ENCODE measurements around the gene PITPNC1. TPM values are rescaled to one million over a fixed set of nuclear protein-coding genes. Genes with fewer than 3 reads are reported as not detected.
"Not testable (repeated sequence)": the region's sequence is repeated elsewhere in the genome, so short reads cannot be mapped to it uniquely, and the experiment has no call there.

PITPNC1 gene
- total RNA-seq, 2 experiments from 2014 or later = 44.9 to 67.6 TPM

DNA sequence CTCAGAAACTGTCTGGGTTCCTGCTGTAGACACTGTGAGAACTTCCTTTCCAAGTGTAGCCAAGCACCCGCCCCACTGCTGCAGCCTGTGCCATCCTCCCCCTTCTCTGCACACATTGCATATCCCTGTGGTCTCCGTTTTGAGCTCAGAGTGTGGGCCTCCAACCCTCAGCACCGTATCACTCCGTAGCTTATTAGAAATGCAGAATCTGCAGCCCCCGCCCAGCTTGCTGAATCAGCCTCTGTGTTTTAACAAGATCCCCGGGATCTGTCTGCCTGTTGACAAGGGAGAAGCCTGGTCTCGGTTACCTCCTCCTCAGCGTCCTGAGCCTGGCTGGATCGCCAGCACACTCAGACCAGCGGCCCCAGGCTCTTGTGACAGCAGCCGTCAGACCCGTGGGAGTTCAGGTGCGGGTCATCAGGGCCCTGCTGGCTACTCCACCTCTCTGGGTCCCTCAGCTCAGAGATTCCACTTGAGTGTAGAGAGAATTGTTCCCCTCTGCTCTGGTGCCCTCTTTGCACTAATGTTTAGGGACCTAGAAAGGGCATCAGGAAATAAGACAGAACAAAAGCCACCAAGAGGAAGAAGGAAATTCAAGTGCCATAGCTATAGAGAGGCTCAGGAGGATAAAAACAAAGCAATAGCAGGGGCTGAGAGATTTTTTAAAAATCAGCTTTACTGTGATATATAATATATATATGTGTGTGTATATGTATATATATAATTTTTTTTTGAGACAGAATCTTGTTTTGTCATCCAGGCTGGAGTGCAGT is 92.3 kb downstream of the PITPNC1 start:
- peak; percentile 88 for ATAC-seq
- Mint-ChIP-seq H3K4me1 (peaks cover 61% of the 10 kb centered on the region), H3K9me3 (ENCODE audit: low read depth) (peaks cover 4% of the 10 kb centered on the region), H3K27ac (peak overlapping the region; percentile 83), H3K27me3 (no peaks in the 10 kb centered on the region), H3K4me3 (peak overlapping the region; percentile 57), H3K36me3 (peaks cover 13% of the 10 kb centered on the region)
- CTCF ChIA-PET = interaction anchor here (0.9 to 1.7 kb wide), 10 partner anchors 9 to 133 kb away, joined by 3 to 11 read pairs (median 4); no protein-coding TSS in a partner anchor
- DNase-seq = peak; percentile 68

- peak overlapping the region; percentile 55 for H3K27ac Mint-ChIP-seq
Observed at GRCh38 chr17:67470163-67470562, 93.1 kb downstream of the PITPNC1 start.

DNA sequence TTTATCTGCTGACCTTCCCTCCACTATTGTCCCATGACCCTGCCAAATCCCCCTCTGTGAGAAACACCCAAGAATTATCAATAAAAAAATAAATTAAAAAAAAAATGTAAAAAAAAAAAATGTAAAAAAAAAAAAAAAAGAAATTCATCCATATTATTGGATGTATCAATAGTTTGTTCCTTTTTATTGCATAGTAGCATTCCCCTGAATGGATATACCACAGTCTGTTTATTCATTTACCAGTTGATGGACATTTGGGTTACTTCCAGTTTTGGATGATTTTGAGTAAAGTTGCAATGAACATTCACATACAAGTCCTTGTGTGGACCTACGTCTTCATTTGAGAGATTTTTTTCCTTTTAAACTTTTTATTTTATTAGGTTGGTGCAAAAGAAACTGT is 94.0 kb downstream of the PITPNC1 start:
- no peak for DNase-seq
- Mint-ChIP-seq H3K4me1 (peaks cover 66% of the 10 kb centered on the region), H3K4me3 (no peak overlapping the region), H3K36me3 (peaks cover 13% of the 10 kb centered on the region), H3K27me3 (no peaks in the 10 kb centered on the region), H3K9me3 (ENCODE audit: low read depth) (peaks cover 4% of the 10 kb centered on the region), H3K27ac (no peak overlapping the region)
- CTCF ChIA-PET = interaction anchor here (0.6 to 8.5 kb wide), 3 partner anchors 8 to 93 kb away, joined by 3 to 209 read pairs (median 4); partner anchors contain the start of gene PITPNC1
- no peak for ATAC-seq

More at GRCh38 chr17:67470163-67470562, 93.1 kb downstream of the PITPNC1 start:
- DNase-seq = peak; percentile 7
- CTCF ChIA-PET = interaction anchor here (0.9 to 1.7 kb wide), 10 partner anchors 8 to 132 kb away, joined by 3 to 11 read pairs (median 4); no protein-coding TSS in a partner anchor
- ATAC-seq = no peak
- H3K4me3 Mint-ChIP-seq = no peak overlapping the region
- H3K36me3 Mint-ChIP-seq = peaks cover 13% of the 10 kb centered on the region
- H3K9me3 Mint-ChIP-seq (ENCODE audit: low read depth) = peaks cover 4% of the 10 kb centered on the region
- no peaks in the 10 kb centered on the region for H3K27me3 Mint-ChIP-seq
- H3K4me1 Mint-ChIP-seq = peaks cover 62% of the 10 kb centered on the region

DNA sequence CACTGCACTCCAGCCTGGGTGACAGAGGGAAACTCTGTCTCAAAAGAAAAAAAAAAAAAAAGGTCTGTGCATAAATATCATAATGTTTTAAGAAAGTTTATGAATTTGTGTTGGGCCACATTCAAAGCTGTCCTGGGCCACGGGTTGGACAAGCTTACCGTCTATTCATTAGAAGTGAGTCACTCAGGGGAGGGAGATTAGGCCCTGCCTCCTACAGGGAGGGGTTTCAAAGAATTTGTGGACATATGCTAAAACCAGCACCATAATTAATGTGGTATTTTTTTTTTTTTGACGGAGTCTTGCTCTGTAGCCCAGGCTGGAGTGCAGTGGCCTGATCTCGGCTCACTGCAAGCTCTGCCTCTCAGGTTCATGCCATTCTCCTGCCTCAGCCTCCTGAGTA is 95.5 kb downstream of the PITPNC1 start:
- peaks cover 13% of the 10 kb centered on the region for H3K36me3 Mint-ChIP-seq
- H3K4me1 Mint-ChIP-seq = peaks cover 61% of the 10 kb centered on the region
- ATAC-seq; H3K4me3 Mint-ChIP-seq; DNase-seq; H3K27me3 Mint-ChIP-seq; H3K9me3 Mint-ChIP-seq (ENCODE audit: low read depth); H3K27ac Mint-ChIP-seq: not testable (repeated sequence)
- CTCF ChIA-PET = interaction anchor here (1.3 to 8.5 kb wide), 4 partner anchors 16 to 94 kb away, joined by 3 to 209 read pairs (median 6); partner anchors contain the start of gene PITPNC1

GRCh38 chr17:67474081-67474661 is 97.1 kb downstream of the PITPNC1 start:
- Mint-ChIP-seq H3K27ac (peak overlapping the region; percentile 93), H3K36me3 (peaks cover 13% of the 10 kb centered on the region), H3K27me3 (no peaks in the 10 kb centered on the region), H3K9me3 (ENCODE audit: low read depth) (peaks cover 4% of the 10 kb centered on the region), H3K4me3 (no peak overlapping the region), H3K4me1 (peaks cover 66% of the 10 kb centered on the region)
- ATAC-seq (no peak), DNase-seq (no peak)
- CTCF ChIA-PET = interaction anchor here (1.1 to 8.5 kb wide), 14 partner anchors 8 to 96 kb away, joined by 3 to 209 read pairs (median 14); partner anchors contain the start of gene PITPNC1

- H3K9me3 Mint-ChIP-seq (ENCODE audit: low read depth) = peaks cover 4% of the 10 kb centered on the region
- CTCF ChIA-PET = interaction anchor here (0.6 to 8.5 kb wide), 42 partner anchors 9 to 264 kb away, joined by 3 to 209 read pairs (median 6); partner anchors contain the start of genes PITPNC1 and PSMD12
- peak overlapping the region; percentile 64 for H3K4me3 Mint-ChIP-seq
- H3K27ac Mint-ChIP-seq = peak overlapping the region; percentile 93
- H3K4me1 Mint-ChIP-seq = peaks cover 68% of the 10 kb centered on the region
- peaks cover 11% of the 10 kb centered on the region for H3K36me3 Mint-ChIP-seq
- peak; percentile 92 for DNase-seq
- ATAC-seq = peak; percentile 84
- no peaks in the 10 kb centered on the region for H3K27me3 Mint-ChIP-seq
Observed at GRCh38 chr17:67475161-67475937, 98.3 kb downstream of the PITPNC1 start.

DNA sequence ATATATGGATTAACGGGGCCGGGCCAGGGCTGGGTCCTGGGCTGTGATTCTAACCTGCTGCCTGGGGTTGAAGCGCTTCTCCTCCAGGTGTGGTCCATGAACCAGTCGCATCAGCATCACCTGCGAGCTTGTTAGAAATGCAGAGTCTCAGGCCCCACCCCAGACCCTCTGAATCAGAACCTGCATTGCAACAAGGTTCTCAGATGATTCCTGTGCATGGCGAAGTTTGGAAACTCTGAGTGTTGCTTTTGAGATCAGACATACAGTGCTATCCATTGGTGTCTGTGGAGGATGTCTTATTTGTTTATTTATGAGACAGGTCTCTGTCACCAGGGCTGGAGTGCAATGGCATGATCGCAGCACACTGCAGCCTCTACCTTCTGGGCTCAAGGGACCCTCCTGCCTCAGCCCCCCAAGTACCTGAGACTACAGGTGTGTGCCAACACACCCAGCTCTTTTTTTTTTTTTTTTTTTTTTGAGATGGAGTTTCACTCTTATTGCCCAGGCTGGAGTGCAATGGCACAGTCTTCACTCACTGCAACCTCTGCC is 99.8 kb downstream of the PITPNC1 start:
- CTCF ChIA-PET = interaction anchor here (0.9 to 8.5 kb wide), 10 partner anchors 14 to 126 kb away, joined by 3 to 209 read pairs (median 11); partner anchors contain the start of genes PITPNC1 and PSMD12
- ATAC-seq (no peak), DNase-seq (no peak)
- Mint-ChIP-seq H3K4me1 (peaks cover 70% of the 10 kb centered on the region), H3K27me3 (no peaks in the 10 kb centered on the region), H3K9me3 (ENCODE audit: low read depth) (peaks cover under 1% of the 10 kb centered on the region), H3K27ac (peak overlapping the region; percentile 66), H3K36me3 (peaks cover 5% of the 10 kb centered on the region), H3K4me3 (no peak overlapping the region)

DNA sequence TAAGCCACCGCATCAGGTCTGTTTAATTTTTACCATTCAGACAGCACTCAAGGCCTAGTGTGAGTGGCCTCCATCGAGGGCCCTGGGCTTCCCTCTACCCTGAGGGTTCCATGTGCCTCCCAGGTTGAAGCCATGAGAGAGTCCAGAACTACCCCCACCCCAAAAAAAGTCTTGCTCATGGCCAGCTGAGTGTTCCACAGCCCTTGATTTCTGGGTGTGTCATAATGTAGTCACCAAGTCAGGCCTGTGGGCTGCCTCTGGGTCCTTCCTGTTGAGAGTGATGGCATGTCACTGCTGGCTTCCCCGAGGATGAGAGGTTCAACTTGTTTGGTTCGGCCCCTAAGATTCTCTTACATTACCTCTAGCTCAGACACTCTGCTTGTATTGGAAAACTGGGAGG is 100.6 kb downstream of the PITPNC1 start:
- Mint-ChIP-seq H3K4me3 (peak overlapping the region; percentile 67), H3K27me3 (no peaks in the 10 kb centered on the region), H3K9me3 (ENCODE audit: low read depth) (no peaks in the 10 kb centered on the region), H3K36me3 (peaks cover 1% of the 10 kb centered on the region), H3K4me1 (peaks cover 73% of the 10 kb centered on the region), H3K27ac (peak overlapping the region; percentile 95)
- ATAC-seq = peak; percentile 75
- peak; percentile 82 for DNase-seq
- CTCF ChIA-PET = interaction anchor here (0.7 to 8.5 kb wide), 10 partner anchors 8 to 125 kb away, joined by 3 to 209 read pairs (median 4); partner anchors contain the start of gene PITPNC1

DNA sequence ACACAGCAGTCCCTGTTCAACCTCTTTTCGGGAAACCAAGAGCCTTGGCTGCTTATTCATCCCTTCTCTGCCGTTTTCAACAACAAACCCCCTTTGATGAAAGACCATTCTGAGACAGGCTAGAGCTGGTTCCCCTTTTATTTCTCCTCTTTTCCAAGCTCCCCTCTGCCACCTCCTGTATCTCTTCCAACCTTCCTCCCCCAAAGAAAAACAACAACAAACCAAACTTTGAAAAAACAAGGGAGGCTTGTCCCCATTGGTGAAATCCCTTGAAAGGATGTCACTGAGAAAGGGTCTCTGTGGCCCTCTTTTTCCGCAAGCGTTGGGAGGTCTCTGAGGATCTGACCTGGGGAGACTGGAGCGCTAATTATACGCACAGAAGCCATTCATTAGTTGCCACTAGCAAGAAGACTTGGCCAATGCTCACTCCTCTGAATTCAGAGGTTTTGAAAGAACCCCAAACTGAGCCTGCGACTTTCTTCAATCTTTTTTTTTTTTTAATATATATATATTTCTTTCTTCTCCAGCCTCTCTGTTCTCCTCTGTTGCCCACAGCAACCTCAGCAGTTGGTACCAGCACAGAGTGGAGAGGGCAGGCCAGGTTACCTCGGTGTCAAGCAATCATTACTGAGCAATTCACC is 101.4 kb downstream of the PITPNC1 start:
- CTCF ChIA-PET = interaction anchor here (0.7 to 8.5 kb wide), 7 partner anchors 8 to 102 kb away, joined by 3 to 209 read pairs (median 5); partner anchors contain the start of gene PITPNC1
- Mint-ChIP-seq H3K4me1 (peaks cover 78% of the 10 kb centered on the region), H3K36me3 (peaks cover 1% of the 10 kb centered on the region)

DNA sequence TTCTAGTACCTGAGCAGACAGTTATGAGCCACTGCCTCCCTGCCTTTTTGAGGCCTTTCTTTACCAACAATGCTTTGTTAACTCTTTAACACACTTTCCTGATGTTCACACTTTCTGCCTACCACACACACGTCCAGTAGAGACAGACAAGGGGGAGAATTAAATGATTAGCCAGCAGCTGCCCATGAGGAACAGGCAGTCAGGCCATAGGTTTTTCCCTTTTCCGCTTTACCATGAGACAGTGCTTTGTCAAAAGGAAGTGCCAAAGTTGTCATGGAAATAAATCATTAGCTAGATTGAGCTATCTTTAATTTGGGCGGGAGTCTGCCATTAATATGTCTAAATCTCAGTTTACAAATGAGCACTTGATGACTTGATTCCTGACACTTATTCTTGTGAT is 102.1 kb downstream of the PITPNC1 start:
- CTCF ChIA-PET = interaction anchor here (8.5 kb wide), 1 partner anchor 101 kb away, joined by 209 read pairs; the partner anchor contains the start of gene PITPNC1
- Mint-ChIP-seq H3K4me3 (peak overlapping the region; percentile 50), H3K36me3 (peaks cover 1% of the 10 kb centered on the region), H3K4me1 (peaks cover 74% of the 10 kb centered on the region), H3K27me3 (no peaks in the 10 kb centered on the region), H3K27ac (peak overlapping the region; percentile 95), H3K9me3 (ENCODE audit: low read depth) (no peaks in the 10 kb centered on the region)
- no peak for DNase-seq
- ATAC-seq = no peak

More for the DNA sequence above, 101.4 kb downstream of the PITPNC1 start:
- H3K4me3 Mint-ChIP-seq = peak overlapping the region; percentile 67
- H3K27me3 Mint-ChIP-seq = no peaks in the 10 kb centered on the region
- H3K9me3 Mint-ChIP-seq (ENCODE audit: low read depth) = no peaks in the 10 kb centered on the region
- ATAC-seq (no peak), DNase-seq (no peak)
- peak overlapping the region; percentile 95 for H3K27ac Mint-ChIP-seq

DNA sequence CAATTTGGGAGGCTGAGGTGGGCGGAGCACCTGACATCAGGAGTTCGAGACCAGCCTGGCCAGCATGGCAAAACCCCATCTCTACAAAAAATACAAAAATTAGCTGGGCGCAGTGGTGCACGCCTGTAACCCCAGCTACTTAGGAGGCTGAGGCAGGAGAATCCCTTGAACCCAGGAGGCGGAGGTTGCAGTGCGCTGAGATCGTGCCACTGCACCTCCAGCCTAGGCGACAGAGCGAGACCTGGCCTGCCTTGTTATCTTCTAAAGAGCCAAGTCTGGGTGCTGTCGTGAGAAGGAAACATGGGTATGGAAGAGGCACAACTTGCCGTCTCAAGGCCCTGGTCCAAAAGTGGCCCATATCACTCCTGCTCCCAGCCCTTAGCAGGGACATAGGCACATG is 103.9 kb downstream of the PITPNC1 start:
- not testable (repeated sequence) for H3K36me3 Mint-ChIP-seq

DNA sequence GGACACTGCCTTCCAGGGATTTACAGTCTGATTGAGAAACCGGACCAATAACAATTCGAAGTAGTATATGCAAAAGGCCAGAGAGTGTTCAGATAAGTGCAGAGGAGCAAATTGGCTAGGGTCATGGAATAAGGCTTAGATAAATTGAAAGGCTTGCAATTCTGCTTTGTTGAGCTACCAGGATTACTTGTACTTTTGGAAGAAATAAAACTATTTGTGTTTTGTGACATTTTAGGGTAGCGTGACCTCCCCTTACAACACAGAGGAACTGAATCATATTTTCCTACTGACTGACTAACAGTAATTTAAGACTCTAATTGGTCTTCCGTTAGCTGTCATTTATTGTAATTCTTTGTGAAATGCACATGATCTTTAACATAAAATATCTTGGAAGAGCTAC is 104.7 kb downstream of the PITPNC1 start:
- CTCF ChIA-PET = interaction anchor here (0.9 to 1.9 kb wide), 6 partner anchors 9 to 217 kb away, joined by 3 to 9 read pairs (median 4); no protein-coding TSS in a partner anchor
- H3K36me3 Mint-ChIP-seq = no peaks in the 10 kb centered on the region
- DNase-seq (no peak), ATAC-seq (no peak)
- H3K27ac Mint-ChIP-seq = peak overlapping the region; percentile 58
- H3K4me1 Mint-ChIP-seq = peaks cover 68% of the 10 kb centered on the region
- no peaks in the 10 kb centered on the region for H3K27me3 Mint-ChIP-seq
- H3K4me3 Mint-ChIP-seq = no peak overlapping the region
- H3K9me3 Mint-ChIP-seq (ENCODE audit: low read depth) = no peaks in the 10 kb centered on the region

More for the DNA sequence above, 103.9 kb downstream of the PITPNC1 start:
- not testable (repeated sequence) for ATAC-seq; H3K27ac Mint-ChIP-seq; H3K4me3 Mint-ChIP-seq; H3K9me3 Mint-ChIP-seq (ENCODE audit: low read depth); H3K27me3 Mint-ChIP-seq; DNase-seq
- CTCF ChIA-PET = interaction anchor here (1.4 to 1.9 kb wide), 3 partner anchors 101 to 106 kb away, joined by 5 to 9 read pairs (median 6); no protein-coding TSS in a partner anchor
- peaks cover 64% of the 10 kb centered on the region for H3K4me1 Mint-ChIP-seq
